Endothelial cell of umbilical vein (primary cell): ENCODE data around the gene CLEC14A. TPM values are rescaled to one million over a fixed set of nuclear protein-coding genes. Genes with fewer than 3 reads are reported as not detected.

Experiments used
- BruUV-seq: library from RNA; stranded (reverse); fragments of 400-500 nt; replicated peaks from 2 replicates; lab custom pipeline; 2021; lab: Mats Ljungman, UMichigan
- CTCF ChIA-PET: fragments of 300-600, 350-600 bp; sonication (Branson Sonifier 250); formaldehyde crosslinking; loops from one replicate; lab custom pipeline; 2021; ENCODE audit warnings: antibody characterized with exemption, inconsistent platforms; lab: Charles Lee
- POLR2A ChIA-PET: fragments of 300-600, 350-600 bp; sonication (Branson Sonifier 250); formaldehyde crosslinking; loops from one replicate; lab custom pipeline; 2021; ENCODE audit warnings: antibody characterized with exemption, inconsistent platforms; lab: Charles Lee
- DNase-seq: peaks from one replicate; pipeline ENCODE4 v3.0.0-alpha.2; 2011; ENCODE audit warnings: low read depth, low spot score
- FAIRE-seq: peaks from 2 replicates; lab custom pipeline; 2011; peaks lifted over from hg19 to GRCh38; lab: Jason Lieb, UNC
- H2AFZ ChIP-seq: 2 replicates; pipeline ENCODE4 v1.6.0; 2012; ENCODE audit warnings: low read depth, low read length, control low read depth, inconsistent platforms
- H3K27ac ChIP-seq: 2 replicates; pipeline ENCODE4 v1.5.1; 2011; ENCODE audit warnings: low read depth, mild to moderate bottlenecking, control low read depth, low read length, moderate library complexity; ENCODE audit not compliant: insufficient read depth
- H3K27me3 ChIP-seq, 2 experiments: 2 replicates each; pipeline versions ENCODE4 v1.6.0 to v1.6.1; 2011; ENCODE audit warnings: low read length in 2 of 2, mixed read lengths in 1 of 2; ENCODE audit not compliant: control insufficient read depth in 2 of 2, insufficient read depth in 2 of 2
- H3K36me3 ChIP-seq, 2 experiments: 2 replicates in 1 of 2; 3 replicates in 1 of 2; pipeline ENCODE4 v1.5.1; 2011; ENCODE audit warnings: low read length in 2 of 2, mild to moderate bottlenecking in 1 of 2, moderate library complexity in 1 of 2; ENCODE audit not compliant: control insufficient read depth in 2 of 2, insufficient read depth in 2 of 2; ENCODE audit errors: extremely low read depth in 1 of 2
- H3K4me1 ChIP-seq: 3 replicates; pipeline ENCODE4 v1.5.1; 2011; ENCODE audit warnings: mild to moderate bottlenecking, low read length; ENCODE audit not compliant: control insufficient read depth, insufficient read depth; ENCODE audit errors: extremely low read depth
- H3K4me2 ChIP-seq: 2 replicates; pipeline ENCODE4 v1.6.1; 2011; ENCODE audit warnings: low read length, control low read depth, mixed read lengths; ENCODE audit not compliant: insufficient read depth
- H3K4me3 ChIP-seq, 3 experiments: fragments of 200-600 bp in 1 of 3; sonication (generic), shearing (Covaris generic) in 1 of 3; replicated peaks in 1 of 3; 2 replicates each; pipeline ENCODE4 v1.5.1; 2011 to 2016; ENCODE audit warnings: control low read depth in 3 of 3, low read length in 3 of 3, mild to moderate bottlenecking in 2 of 3, inconsistent platforms in 1 of 3, low read depth in 1 of 3, moderate library complexity in 1 of 3; ENCODE audit not compliant: insufficient read depth in 1 of 3
- H3K79me2 ChIP-seq: 2 replicates; pipeline ENCODE4 v1.6.0; 2012; ENCODE audit warnings: low read length, inconsistent platforms; ENCODE audit not compliant: control insufficient read depth, insufficient read depth
- H3K9ac ChIP-seq: replicated peaks from 2 replicates; pipeline ENCODE3; 2011; ENCODE audit warnings: low read length, control low read depth; ENCODE audit not compliant: insufficient read depth; ENCODE audit errors: extremely low read depth
- H3K9me1 ChIP-seq: replicated peaks from 3 replicates; pipeline ENCODE4 v1.6.0; 2011; ENCODE audit warnings: mild to moderate bottlenecking, low read length; ENCODE audit not compliant: control insufficient read depth, insufficient read depth; ENCODE audit errors: extremely low read depth
- H3K9me3 ChIP-seq: replicated peaks from 2 replicates; pipeline ENCODE4 v1.5.1; 2012; ENCODE audit warnings: low read length, inconsistent platforms; ENCODE audit not compliant: control insufficient read depth, insufficient read depth
- H4K20me1 ChIP-seq: replicated peaks from 2 replicates; pipeline ENCODE3; 2011; ENCODE audit warnings: mild to moderate bottlenecking, low read length; ENCODE audit not compliant: control insufficient read depth, insufficient read depth; ENCODE audit errors: extremely low read depth
- FOS ChIP-seq: IDR thresholded peaks from 2 replicates; pipeline ENCODE4 v1.6.1; 2011; ENCODE audit warnings: mild to moderate bottlenecking, low read length, moderate library complexity, borderline replicate concordance; ENCODE audit not compliant: insufficient read depth
- JUN ChIP-seq: IDR thresholded peaks from 2 replicates; pipeline ENCODE4 v1.6.1; 2011; ENCODE audit warnings: borderline replicate concordance, low read depth; ENCODE audit not compliant: insufficient read length, insufficient read depth
- POLR2A ChIP-seq: IDR thresholded peaks from 2 replicates; pipeline ENCODE4 v1.6.1; 2012; ENCODE audit warnings: low read depth, mild to moderate bottlenecking, control low read depth, low read length
- dilution Hi-C: fragments of 300-500 bp; cut with MboI; formaldehyde crosslinking; loops from one replicate; pipeline ENCODE4 v1.15.0; 2019; ENCODE audit warnings: low sequenced_read_pairs; ENCODE audit not compliant: extremely low pct_ligation_motif_present
- intact Hi-C: fragments of 100-400 bp; cut with micrococcal nuclease; formaldehyde crosslinking; loops from one replicate; pipeline ENCODE4 v1.10.0; 2022
- polyA plus RNA-seq, 4 experiments: library from polyadenylated mRNA; depleted of rRNA in 3 of 4; stranded (reverse) in 3 of 4; unstranded in 1 of 4; fragments of >200 nt; gene quantifications; 2 replicates each; pipeline versions ENCODE4 v1.2.1 to v1.2.3, GENCODE V29; 2011 to 2012; ENCODE audit warnings: missing spikeins in 1 of 4
- total RNA-seq: library from RNA; stranded (reverse); gene quantifications from 2 replicates; pipeline ENCODE4 v1.2.3, GENCODE V29; 2021

Gene CLEC14A
- total and polyA plus RNA-seq, 2 donors (not counting 3 experiments of a cell fraction or from before 2014, with no cell fraction given): 396 to 562 TPM

DNA sequence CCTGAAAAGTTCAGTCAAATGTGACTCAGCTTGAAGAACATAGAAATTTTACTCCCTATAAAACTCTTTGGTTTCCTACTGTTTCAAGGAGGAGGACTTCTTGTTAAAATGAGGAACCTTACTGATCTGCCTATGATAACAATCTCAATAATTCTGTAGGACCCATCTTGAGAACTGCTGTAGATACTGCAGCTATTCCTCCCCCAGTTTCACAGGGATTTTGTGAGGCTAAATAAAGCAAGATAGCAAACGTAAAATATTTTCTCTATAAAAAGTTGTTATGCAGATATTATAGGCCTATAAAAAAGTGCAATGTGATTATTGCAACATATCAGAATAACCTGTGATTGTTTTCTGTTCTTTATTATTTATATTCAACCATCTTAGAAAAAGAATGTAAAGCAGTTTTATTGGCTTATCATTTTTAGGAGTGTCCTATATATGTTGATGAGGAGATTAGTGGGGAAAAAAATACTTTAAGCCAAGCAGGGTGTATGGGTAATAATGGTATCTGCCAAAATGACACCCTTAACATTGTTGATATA, 12.1 kb downstream of the CLEC14A start:
- H3K4me1 ChIP-seq: peaks cover 6% of the 10 kb centered on the region
- H3K9me3 ChIP-seq: no peaks in the 10 kb centered on the region
- H3K4me2 ChIP-seq: no peak overlapping the region
- DNase-seq: peak; percentile 24
- peaks cover 14% of the 10 kb centered on the region for H4K20me1 ChIP-seq
- no TSS peak for BruUV-seq
- H3K36me3 ChIP-seq: peaks cover 2 to 5% of the 10 kb centered on the region in 2 experiments
- TF ChIP-seq FOS: no peak
- no peak overlapping the region for H3K27ac ChIP-seq
- no peaks in the 10 kb centered on the region for H3K27me3 ChIP-seq
- no peak overlapping the region for H3K9ac ChIP-seq
- peaks cover 2% of the 10 kb centered on the region for H3K9me1 ChIP-seq
- FAIRE-seq: no peak
- CTCF ChIA-PET: interaction anchor here (1.5 to 1.8 kb wide), 3 partner anchors 10 to 357 kb away, joined by 3 to 5 read pairs (median 4); no protein-coding TSS in a partner anchor
- peaks cover 16% of the 10 kb centered on the region for H3K79me2 ChIP-seq
- H2AFZ ChIP-seq: no peak overlapping the region
- dilution Hi-C loops: no loop called here
- H3K4me3 ChIP-seq: no peak overlapping the region
- intact Hi-C loops: no loop called here
- POLR2A ChIA-PET: no interaction called here

DNA sequence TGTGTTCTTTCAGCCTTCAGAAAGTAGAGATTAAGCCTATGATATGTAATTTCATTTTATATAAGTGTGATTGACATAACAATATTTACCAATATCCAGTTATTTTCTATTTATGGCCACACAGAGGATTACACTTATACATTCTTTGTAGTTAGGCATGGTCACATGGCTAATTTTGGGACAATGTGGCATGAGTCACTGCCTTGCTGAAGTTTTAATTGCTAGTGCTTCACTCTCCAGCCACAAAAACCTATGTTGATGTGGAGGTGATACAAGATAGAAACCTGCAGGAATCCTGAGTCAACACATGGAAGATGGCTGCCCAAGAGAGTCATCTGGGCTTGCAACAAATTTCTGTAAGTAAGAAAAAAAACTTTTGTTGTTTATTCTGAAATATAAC, 17.0 kb downstream of the CLEC14A start:
- Histone ChIP-seq H3K4me3 (no peak overlapping the region), H3K9me1 (no peaks in the 10 kb centered on the region), H3K9ac (no peak overlapping the region), H3K27me3 (no peaks in the 10 kb centered on the region), H3K36me3 (no peaks in the 10 kb centered on the region), H4K20me1 (no peaks in the 10 kb centered on the region), H3K9me3 (no peaks in the 10 kb centered on the region), H3K27ac (no peak overlapping the region), H3K79me2 (no peaks in the 10 kb centered on the region), H2AFZ (no peak overlapping the region), H3K4me2 (no peak overlapping the region), H3K4me1 (no peaks in the 10 kb centered on the region)
- dilution Hi-C loops: no loop called here
- no peak for TF ChIP-seq POLR2A
- TF ChIP-seq JUN: peak; percentile 2
- DNase-seq (peak; percentile 13), FAIRE-seq (peak; percentile 73)
- BruUV-seq: no TSS peak
- intact Hi-C loops: no loop called here
- CTCF ChIA-PET: no interaction called here
- POLR2A ChIA-PET: no interaction called here
